HepG2 (cell line): ENCODE measurements around the gene DCAF6. TPM values are rescaled to one million over a fixed set of nuclear protein-coding genes. Genes with fewer than 3 reads are reported as not detected.

Experiments
- ATAC-seq: fragments of 200-7000 bp; cut with Tn5 transposase; 3 replicates; pipeline ENCODE4 v1.9.1; 2020; ENCODE audit warnings: mild to moderate bottlenecking, moderate library complexity
- BruUV-seq: library from RNA; stranded (reverse); fragments of 400-500 nt; replicated peaks from 2 replicates; lab custom pipeline; 2021; lab: Mats Ljungman, UMichigan
- CTCF ChIA-PET: fragments of 300-600 bp; formaldehyde crosslinking; extraction: SDS; loops from one replicate; lab custom pipeline; 2021; ENCODE audit warnings: low total read pairs, inconsistent platforms, low intra/inter-chr PET ratio; lab: Yijun Ruan, JAX
- POLR2A ChIA-PET: fragments of 350-600 bp; sonication (Branson Sonifier 250); formaldehyde crosslinking; loops from one replicate; lab custom pipeline; 2020; ENCODE audit warnings: antibody characterized with exemption, inconsistent platforms; lab: Yijun Ruan, JAX
- DNase-seq: peaks from one replicate; pipeline ENCODE4 v3.0.0-alpha.2; 2015; ENCODE audit warnings: low spot score
- FAIRE-seq: peaks from 3 replicates; lab custom pipeline; 2011; peaks lifted over from hg19 to GRCh38; lab: Jason Lieb, UNC
- H2AFZ ChIP-seq: one replicate; pipeline ENCODE4 v1.6.1; 2011; ENCODE audit warnings: low read length, inconsistent platforms
- H3K27ac ChIP-seq: fragments of 300-600 bp; 3 replicates; pipeline ENCODE4 v1.8.0; 2011; ENCODE audit warnings: mixed run types, mild to moderate bottlenecking, mixed read lengths, low read length, inconsistent platforms; ENCODE audit not compliant: insufficient read depth; ENCODE audit errors: extremely low read length
- H3K27me3 ChIP-seq, 2 experiments: fragments of 200-600 bp in 1 of 2; 2 replicates in 1 of 2; 3 replicates in 1 of 2; pipeline versions ENCODE4 v1.6.0 to v1.8.0; 2011; ENCODE audit warnings: low read length in 2 of 2, mild to moderate bottlenecking in 2 of 2, moderate library complexity in 2 of 2, inconsistent platforms in 1 of 2; ENCODE audit not compliant: insufficient read depth in 2 of 2, control insufficient read depth in 1 of 2
- H3K36me3 ChIP-seq, 2 experiments: fragments of 200-600 bp in 1 of 2; replicated peaks in 1 of 2; 2 replicates in 1 of 2; 3 replicates in 1 of 2; pipeline versions ENCODE4 v1.5.1 to v1.8.0; 2011; ENCODE audit warnings: low read length in 2 of 2, inconsistent platforms in 1 of 2; ENCODE audit not compliant: insufficient read depth in 2 of 2, control insufficient read depth in 1 of 2
- H3K4me1 ChIP-seq: 2 replicates; pipeline ENCODE4 v1.5.1; 2012; ENCODE audit warnings: low read length, inconsistent platforms; ENCODE audit not compliant: insufficient read depth
- H3K4me2 ChIP-seq: 2 replicates; pipeline ENCODE4 v1.6.0; 2011; ENCODE audit warnings: low read depth, low read length, inconsistent platforms
- H3K4me3 ChIP-seq, 3 experiments: fragments of 200-600 bp in 1 of 3; sonication (generic), shearing (Covaris generic) in 1 of 3; replicated peaks in 1 of 3; 2 replicates each; pipeline ENCODE4 v1.5.1; 2011 to 2016; ENCODE audit warnings: low read length in 3 of 3, inconsistent platforms in 2 of 3, low read depth in 2 of 3, mild to moderate bottlenecking in 2 of 3, control low read depth in 1 of 3, mixed read lengths in 1 of 3; ENCODE audit not compliant: insufficient read depth in 1 of 3
- H3K79me2 ChIP-seq: one replicate; pipeline ENCODE4 v1.6.1; 2011; ENCODE audit warnings: low read length, inconsistent platforms; ENCODE audit not compliant: insufficient read depth
- H3K9ac ChIP-seq: 2 replicates; pipeline ENCODE4 v1.6.0; 2011; ENCODE audit warnings: mild to moderate bottlenecking, low read depth, low read length, inconsistent platforms; ENCODE audit not compliant: insufficient read depth
- H3K9me3 ChIP-seq: 2 replicates; pipeline ENCODE4 v1.5.1; 2012; ENCODE audit warnings: mild to moderate bottlenecking, low read length
- H4K20me1 ChIP-seq: 2 replicates; pipeline ENCODE4 v1.6.0; 2011; ENCODE audit warnings: inconsistent platforms, mild to moderate bottlenecking, low read length, moderate library complexity; ENCODE audit not compliant: insufficient read depth
- HNRNPL ChIP-seq: fragments of 200-400 bp; formaldehyde crosslinking; IDR thresholded peaks from 2 replicates; pipeline ENCODE4 v1.6.1; 2017; ENCODE audit warnings: mild to moderate bottlenecking, low read depth, low read length
- NAIF1 ChIP-seq: sonication (generic); formaldehyde crosslinking; IDR thresholded peaks from 2 replicates; pipeline ENCODE4 v1.5.0; 2020; ENCODE audit warnings: mild to moderate bottlenecking, missing genetic modification reagents, borderline replicate concordance
- NFRKB ChIP-seq: fragments of 450-650 bp; IDR thresholded peaks from 2 replicates; pipeline ENCODE4 v1.6.1; 2017
- PHF8 ChIP-seq: sonication (generic); formaldehyde crosslinking; IDR thresholded peaks from 2 replicates; pipeline ENCODE4 v1.5.0; 2020; ENCODE audit warnings: missing genetic modification reagents
- ZC3H4 ChIP-seq: sonication (generic); formaldehyde crosslinking; IDR thresholded peaks from 2 replicates; pipeline ENCODE4 v1.4.0; 2020; ENCODE audit warnings: missing genetic modification reagents, borderline replicate concordance
- ZNF709 ChIP-seq: sonication (generic); formaldehyde crosslinking; IDR thresholded peaks from 2 replicates; pipeline ENCODE4 v1.5.0; 2020; ENCODE audit warnings: mild to moderate bottlenecking, missing genetic modification reagents
- WGBS: methylation state at CpG from one replicate; pipeline ENCODE4 v1.1.6; 2017; ENCODE audit warnings: low lambda C conversion rate; 5-methylcytosine and 5-hydroxymethylcytosine counted together
- in situ Hi-C: cut with HindIII; loops from 2 replicates; pipeline ENCODE4 v1.10.0; 2017; ENCODE audit warnings: low pct_unique_long_range_greater_than_20kb; ENCODE audit not compliant: extremely low pct_ligation_motif_present
- intact Hi-C: fragments of 100-400 bp; cut with micrococcal nuclease; formaldehyde crosslinking; loops from one replicate; pipeline ENCODE4 v1.10.0; 2022; ENCODE audit not compliant: unreplicated experiment
- polyA plus RNA-seq, 8 experiments: library from polyadenylated mRNA; depleted of rRNA in 3 of 8; stranded (reverse) in 7 of 8; unstranded in 1 of 8; fragments of >200 nt; fragmentation: Illumina TruSeq in 4 of 8; extraction: Trizol in 4 of 8; gene quantifications; 2 replicates each; pipeline versions ENCODE4 v1.2.1 to v1.2.3, GENCODE V29; 2011 to 2016; ENCODE audit warnings: low read depth in 4 of 8, missing spikeins in 1 of 8, mixed read lengths in 1 of 8; ENCODE audit not compliant: insufficient read depth in 1 of 8
- total RNA-seq, 5 experiments: library from RNA; depleted of rRNA; stranded (reverse); fragments of >200 nt; fragmentation: Illumina TruSeq; extraction: Trizol; gene quantifications; 2 replicates each; pipeline ENCODE4 v1.2.3, GENCODE V29; 2016; ENCODE audit warnings: low read depth in 1 of 5
- TF ChIP-seq, protein P1 (sequence below): sonication (generic); formaldehyde crosslinking; IDR thresholded peaks from 2 replicates; pipeline ENCODE4 v1.9.0; 2021; ENCODE audit warnings: mild to moderate bottlenecking, missing genetic modification reagents
- TF ChIP-seq, protein P2 (sequence below): sonication (generic); formaldehyde crosslinking; IDR thresholded peaks from 2 replicates; pipeline ENCODE4 v1.9.0; 2021; ENCODE audit warnings: missing genetic modification reagents, mild to moderate bottlenecking, borderline replicate concordance
- TF ChIP-seq, protein P3 (sequence below): sonication (generic); formaldehyde crosslinking; IDR thresholded peaks from 2 replicates; pipeline ENCODE4 v1.8.0; 2022; ENCODE audit warnings: mild to moderate bottlenecking, missing genetic modification reagents, moderate library complexity

Gene DCAF6
- total and polyA plus RNA-seq, 2 of the 13 experiments (the other 11 are each of a cell fraction or from before 2014, with no cell fraction given) = 24.7 to 33.7 TPM

DNA sequence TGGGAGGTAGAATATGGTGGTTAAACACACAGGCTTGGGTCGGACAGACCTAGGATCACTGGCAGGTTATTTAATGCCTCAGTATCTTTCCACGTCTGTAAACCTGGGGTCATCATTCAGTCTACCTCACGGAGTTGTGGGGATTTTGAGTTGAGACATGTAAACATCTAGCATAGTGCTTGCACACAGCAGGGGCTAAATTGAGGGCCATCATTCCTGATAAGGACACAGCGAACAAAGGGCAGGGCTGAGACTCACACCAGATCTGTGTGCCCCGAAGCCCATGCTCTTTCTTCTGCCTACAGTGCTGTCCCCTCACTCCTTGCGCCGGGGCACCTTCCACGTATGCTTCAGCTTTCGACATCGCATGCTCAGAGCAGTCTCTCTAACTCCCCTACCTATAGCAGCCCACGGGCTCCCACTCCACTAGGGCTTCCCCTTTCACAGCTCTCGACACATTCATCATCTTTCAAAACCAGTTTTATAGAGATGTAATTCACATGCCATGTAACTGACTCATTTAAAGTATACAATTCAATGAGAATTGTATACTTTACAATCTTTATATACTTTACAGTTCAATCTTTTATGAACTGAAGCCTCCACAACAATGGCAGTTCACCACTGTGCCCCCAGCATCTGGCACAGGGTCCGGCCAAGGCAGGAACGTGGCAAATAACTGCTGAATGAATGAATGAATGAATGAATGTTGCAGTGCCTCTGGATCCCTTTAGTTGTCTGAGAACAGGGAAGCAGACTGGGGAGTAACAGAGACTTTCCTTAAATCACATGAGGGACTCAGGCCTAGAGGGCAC, 152.2 kb downstream of the DCAF6 start:
- in situ Hi-C loops (no loop called here), intact Hi-C loops (no loop called here)
- no peak overlapping the region for H3K4me2 ChIP-seq
- DNase-seq = no peak
- no peak for ATAC-seq
- H3K4me3 ChIP-seq = no peak overlapping the region
- H3K9me3 ChIP-seq = no peaks in the 10 kb centered on the region
- H3K27me3 ChIP-seq = no peaks in the 10 kb centered on the region
- no peaks in the 10 kb centered on the region for H3K36me3 ChIP-seq
- no peaks in the 10 kb centered on the region for H4K20me1 ChIP-seq
- no peak overlapping the region for H3K9ac ChIP-seq
- H3K79me2 ChIP-seq = no peaks in the 10 kb centered on the region
- BruUV-seq = no TSS peak
- ChIA-PET CTCF (no interaction called here), POLR2A (no interaction called here)
- TF ChIP-seq, protein P1, sequence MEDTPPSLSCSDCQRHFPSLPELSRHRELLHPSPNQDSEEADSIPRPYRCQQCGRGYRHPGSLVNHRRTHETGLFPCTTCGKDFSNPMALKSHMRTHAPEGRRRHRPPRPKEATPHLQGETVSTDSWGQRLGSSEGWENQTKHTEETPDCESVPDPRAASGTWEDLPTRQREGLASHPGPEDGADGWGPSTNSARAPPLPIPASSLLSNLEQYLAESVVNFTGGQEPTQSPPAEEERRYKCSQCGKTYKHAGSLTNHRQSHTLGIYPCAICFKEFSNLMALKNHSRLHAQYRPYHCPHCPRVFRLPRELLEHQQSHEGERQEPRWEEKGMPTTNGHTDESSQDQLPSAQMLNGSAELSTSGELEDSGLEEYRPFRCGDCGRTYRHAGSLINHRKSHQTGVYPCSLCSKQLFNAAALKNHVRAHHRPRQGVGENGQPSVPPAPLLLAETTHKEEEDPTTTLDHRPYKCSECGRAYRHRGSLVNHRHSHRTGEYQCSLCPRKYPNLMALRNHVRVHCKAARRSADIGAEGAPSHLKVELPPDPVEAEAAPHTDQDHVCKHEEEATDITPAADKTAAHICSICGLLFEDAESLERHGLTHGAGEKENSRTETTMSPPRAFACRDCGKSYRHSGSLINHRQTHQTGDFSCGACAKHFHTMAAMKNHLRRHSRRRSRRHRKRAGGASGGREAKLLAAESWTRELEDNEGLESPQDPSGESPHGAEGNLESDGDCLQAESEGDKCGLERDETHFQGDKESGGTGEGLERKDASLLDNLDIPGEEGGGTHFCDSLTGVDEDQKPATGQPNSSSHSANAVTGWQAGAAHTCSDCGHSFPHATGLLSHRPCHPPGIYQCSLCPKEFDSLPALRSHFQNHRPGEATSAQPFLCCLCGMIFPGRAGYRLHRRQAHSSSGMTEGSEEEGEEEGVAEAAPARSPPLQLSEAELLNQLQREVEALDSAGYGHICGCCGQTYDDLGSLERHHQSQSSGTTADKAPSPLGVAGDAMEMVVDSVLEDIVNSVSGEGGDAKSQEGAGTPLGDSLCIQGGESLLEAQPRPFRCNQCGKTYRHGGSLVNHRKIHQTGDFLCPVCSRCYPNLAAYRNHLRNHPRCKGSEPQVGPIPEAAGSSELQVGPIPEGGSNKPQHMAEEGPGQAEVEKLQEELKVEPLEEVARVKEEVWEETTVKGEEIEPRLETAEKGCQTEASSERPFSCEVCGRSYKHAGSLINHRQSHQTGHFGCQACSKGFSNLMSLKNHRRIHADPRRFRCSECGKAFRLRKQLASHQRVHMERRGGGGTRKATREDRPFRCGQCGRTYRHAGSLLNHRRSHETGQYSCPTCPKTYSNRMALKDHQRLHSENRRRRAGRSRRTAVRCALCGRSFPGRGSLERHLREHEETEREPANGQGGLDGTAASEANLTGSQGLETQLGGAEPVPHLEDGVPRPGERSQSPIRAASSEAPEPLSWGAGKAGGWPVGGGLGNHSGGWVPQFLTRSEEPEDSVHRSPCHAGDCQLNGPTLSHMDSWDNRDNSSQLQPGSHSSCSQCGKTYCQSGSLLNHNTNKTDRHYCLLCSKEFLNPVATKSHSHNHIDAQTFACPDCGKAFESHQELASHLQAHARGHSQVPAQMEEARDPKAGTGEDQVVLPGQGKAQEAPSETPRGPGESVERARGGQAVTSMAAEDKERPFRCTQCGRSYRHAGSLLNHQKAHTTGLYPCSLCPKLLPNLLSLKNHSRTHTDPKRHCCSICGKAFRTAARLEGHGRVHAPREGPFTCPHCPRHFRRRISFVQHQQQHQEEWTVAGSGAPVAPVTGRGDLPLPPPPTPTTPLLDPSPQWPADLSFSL (CRISPR knock-in tag) = no peak
- TF ChIP-seq, protein P2, sequence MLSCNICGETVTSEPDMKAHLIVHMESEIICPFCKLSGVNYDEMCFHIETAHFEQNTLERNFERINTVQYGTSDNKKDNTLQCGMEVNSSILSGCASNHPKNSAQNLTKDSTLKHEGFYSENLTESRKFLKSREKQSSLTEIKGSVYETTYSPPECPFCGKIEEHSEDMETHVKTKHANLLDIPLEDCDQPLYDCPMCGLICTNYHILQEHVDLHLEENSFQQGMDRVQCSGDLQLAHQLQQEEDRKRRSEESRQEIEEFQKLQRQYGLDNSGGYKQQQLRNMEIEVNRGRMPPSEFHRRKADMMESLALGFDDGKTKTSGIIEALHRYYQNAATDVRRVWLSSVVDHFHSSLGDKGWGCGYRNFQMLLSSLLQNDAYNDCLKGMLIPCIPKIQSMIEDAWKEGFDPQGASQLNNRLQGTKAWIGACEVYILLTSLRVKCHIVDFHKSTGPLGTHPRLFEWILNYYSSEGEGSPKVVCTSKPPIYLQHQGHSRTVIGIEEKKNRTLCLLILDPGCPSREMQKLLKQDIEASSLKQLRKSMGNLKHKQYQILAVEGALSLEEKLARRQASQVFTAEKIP = no peak
- TF ChIP-seq, protein P3, sequence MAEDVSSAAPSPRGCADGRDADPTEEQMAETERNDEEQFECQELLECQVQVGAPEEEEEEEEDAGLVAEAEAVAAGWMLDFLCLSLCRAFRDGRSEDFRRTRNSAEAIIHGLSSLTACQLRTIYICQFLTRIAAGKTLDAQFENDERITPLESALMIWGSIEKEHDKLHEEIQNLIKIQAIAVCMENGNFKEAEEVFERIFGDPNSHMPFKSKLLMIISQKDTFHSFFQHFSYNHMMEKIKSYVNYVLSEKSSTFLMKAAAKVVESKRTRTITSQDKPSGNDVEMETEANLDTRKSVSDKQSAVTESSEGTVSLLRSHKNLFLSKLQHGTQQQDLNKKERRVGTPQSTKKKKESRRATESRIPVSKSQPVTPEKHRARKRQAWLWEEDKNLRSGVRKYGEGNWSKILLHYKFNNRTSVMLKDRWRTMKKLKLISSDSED (CRISPR knock-in tag) = no peak
- TF ChIP-seq ZNF709 (CRISPR knock-in tag) = no peak
- TF ChIP-seq NAIF1 (CRISPR knock-in tag) = no peak
- TF ChIP-seq NFRKB = no peak
- TF ChIP-seq PHF8 (CRISPR knock-in tag) = no peak
- no peak for TF ChIP-seq ZC3H4 (CRISPR knock-in tag)
- no peak for TF ChIP-seq HNRNPL
- H3K27ac ChIP-seq = no peak overlapping the region
- no peak for FAIRE-seq
- 67% methylated on average over 13 of the region's 14 CpGs for WGBS
- H3K4me1 ChIP-seq = no peaks in the 10 kb centered on the region
- no peak overlapping the region for H2AFZ ChIP-seq
